ENCODE measurements around the gene SOD2.
A peak's percentile ranks its signal among the peaks of the same experiment; 100 is the strongest.
"Not testable (repeated sequence)": the region's sequence is repeated elsewhere in the genome, so short reads cannot be mapped to it uniquely, and the experiment has no call there.

The SOD2 gene

GRCh38 chr6:159688266-159688905, 4.7 kb downstream of the SOD2 start:
- no peak for DNase-seq
- in situ Hi-C loops (cut with HindIII; ENCODE audit: low pct_ligation_motif_present, low pct_unique_long_range_greater_than_20kb, low sequenced_read_pairs), result no loop called here

DNA sequence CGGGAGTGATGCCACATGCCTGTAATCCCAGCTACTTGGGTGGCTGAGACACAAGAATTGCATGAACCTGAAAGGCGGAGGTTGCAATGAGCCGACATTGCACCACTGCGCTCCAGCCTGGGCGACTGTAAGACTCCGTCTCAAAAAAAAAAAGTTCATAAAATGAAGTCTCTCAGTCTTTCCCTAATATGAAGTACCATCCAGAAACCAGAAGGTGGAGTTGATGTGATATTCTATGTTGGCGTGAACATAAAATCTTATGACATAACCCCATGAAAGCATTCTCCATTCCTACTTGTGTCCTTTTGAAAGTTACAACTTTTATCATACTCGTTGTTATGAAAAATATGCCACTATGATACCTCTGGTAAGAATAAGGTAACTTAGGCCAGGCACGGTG, 5.7 kb downstream of the SOD2 start:
- peak; percentile 17 for DNase-seq
- in situ Hi-C loops (cut with HindIII; ENCODE audit: low pct_ligation_motif_present, low pct_unique_long_range_greater_than_20kb, low sequenced_read_pairs), result no loop called here

DNA sequence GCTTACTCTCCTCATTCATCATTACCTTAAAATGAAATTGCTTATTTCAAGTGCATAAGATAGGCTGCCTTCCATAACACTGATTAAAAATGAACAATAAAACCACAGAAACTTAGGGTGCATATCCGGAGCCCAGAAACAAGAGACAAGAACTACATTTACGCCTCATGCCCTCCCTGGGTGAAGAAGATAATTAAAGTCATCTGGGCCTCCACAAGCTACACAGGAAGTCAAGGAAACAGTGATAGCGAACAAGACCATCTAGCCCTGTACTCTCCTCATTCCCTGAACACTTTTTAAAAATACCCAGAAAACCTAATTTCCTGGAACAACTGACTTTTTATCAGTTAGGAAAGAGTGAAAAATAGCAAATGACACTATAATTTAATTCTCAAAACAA, 6.3 kb downstream of the SOD2 start:
- no peak for DNase-seq
- in situ Hi-C loops (cut with HindIII; ENCODE audit: low pct_ligation_motif_present, low pct_unique_long_range_greater_than_20kb, low sequenced_read_pairs), result no loop called here

DNA sequence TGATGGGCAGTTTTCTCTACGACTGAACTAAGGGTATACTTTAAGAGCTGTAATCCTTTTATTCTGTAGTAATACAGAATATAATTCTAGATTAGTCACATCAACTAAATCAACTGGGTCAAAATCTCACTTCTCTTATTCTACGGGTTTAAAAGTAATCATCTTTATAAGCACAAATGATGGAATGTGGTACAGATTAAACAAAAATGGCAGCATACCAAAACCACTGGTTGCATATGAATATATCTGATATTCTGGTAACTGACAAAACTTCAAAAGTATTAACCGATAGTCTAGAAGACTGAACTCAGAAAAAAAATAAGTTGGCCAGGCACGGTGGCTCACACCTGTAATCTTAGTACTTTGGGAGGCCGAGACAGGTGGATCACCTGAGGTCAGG, 7.0 kb downstream of the SOD2 start:
- in situ Hi-C loops (cut with HindIII; ENCODE audit: low pct_ligation_motif_present, low pct_unique_long_range_greater_than_20kb, low sequenced_read_pairs), result no loop called here
- DNase-seq, result no peak

- in situ Hi-C loops (cut with HindIII; ENCODE audit: low pct_ligation_motif_present, low pct_unique_long_range_greater_than_20kb, low sequenced_read_pairs), result no loop called here
- no peak for DNase-seq
These were observed 9.1 kb downstream of the SOD2 start for GRCh38 chr6:159684013-159684304.

- DNase-seq, result no peak
- in situ Hi-C loops (cut with HindIII; ENCODE audit: low pct_ligation_motif_present, low pct_unique_long_range_greater_than_20kb, low sequenced_read_pairs), result no loop called here
These were observed 10.2 kb downstream of the SOD2 start for GRCh38 chr6:159682810-159683209.

- in situ Hi-C loops (cut with HindIII; ENCODE audit: low pct_ligation_motif_present, low pct_unique_long_range_greater_than_20kb, low sequenced_read_pairs), result no loop called here
- no peak for DNase-seq
These were observed 10.7 kb downstream of the SOD2 start for GRCh38 chr6:159682295-159682694.

GRCh38 chr6:159681191-159681880, 11.7 kb downstream of the SOD2 start:
- in situ Hi-C loops (cut with HindIII; ENCODE audit: low pct_ligation_motif_present, low pct_unique_long_range_greater_than_20kb, low sequenced_read_pairs), result no loop called here
- DNase-seq, result no peak

DNA sequence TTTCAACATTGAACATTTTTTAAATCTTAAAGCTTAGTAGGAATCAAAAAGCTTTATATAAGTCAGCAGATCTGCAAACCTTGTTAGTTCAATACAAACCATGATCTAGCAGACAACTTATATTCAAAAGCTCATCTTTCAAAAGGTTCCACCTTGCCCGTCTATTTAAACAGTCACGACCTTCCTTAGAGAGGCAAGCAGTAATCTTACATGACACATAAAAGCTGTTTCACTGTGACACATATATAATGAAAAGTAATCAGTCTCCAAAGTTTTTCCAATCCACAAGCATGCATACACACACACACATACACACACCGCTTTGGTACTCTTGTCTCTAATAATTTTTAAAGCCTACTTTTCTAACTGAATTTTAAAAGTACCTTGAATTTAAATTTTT, 12.9 kb downstream of the SOD2 start:
- in situ Hi-C loops (cut with HindIII; ENCODE audit: low pct_ligation_motif_present, low pct_unique_long_range_greater_than_20kb, low sequenced_read_pairs), result no loop called here
- no peak for DNase-seq

DNA sequence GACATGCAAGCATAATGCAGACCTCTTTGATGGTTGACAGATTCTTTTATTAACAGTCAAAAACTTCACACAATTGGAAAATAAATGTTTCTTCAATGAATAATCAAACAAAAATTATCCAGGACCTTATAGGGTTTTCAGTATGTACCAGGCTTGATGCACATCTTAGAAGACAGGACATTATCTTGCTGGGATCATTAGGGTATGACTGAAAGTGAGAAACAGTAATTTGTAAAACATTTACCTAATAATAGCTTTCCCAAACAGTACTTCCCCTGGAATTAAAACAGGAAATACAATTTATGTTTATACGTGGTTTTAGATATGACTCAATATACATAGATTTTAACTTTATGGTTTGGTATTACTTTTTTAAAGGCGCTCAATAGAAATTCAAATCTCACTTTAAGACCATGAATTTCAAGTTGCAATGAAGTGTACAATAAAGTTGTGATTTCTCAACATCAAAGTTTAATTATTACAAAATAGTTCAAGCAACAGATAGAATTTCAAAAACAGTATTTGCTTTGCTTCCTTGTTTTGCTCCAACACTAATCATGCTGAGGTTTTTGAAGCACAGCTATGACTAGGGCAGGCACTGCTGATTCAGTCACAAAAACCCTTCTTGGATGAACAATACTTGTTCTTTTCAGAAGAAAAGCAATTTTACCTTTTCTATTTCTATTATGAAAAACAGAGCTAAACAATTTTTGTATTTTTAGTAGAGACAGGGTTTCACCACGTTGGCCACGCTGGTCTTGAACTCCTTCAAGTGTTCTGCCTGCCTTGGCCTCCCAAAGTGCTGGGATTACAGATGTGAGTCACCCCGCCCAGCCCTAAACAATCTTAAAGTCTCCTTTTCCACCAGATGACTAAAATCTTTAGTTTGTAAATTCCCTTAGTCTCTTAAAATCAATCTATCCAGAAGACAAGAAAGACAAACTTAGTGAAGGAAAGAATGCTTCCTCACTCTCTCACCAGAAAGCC, 13.7 kb downstream of the SOD2 start:
- no peak for DNase-seq
- in situ Hi-C loops (cut with HindIII; ENCODE audit: low pct_ligation_motif_present, low pct_unique_long_range_greater_than_20kb, low sequenced_read_pairs), result no loop called here

DNA sequence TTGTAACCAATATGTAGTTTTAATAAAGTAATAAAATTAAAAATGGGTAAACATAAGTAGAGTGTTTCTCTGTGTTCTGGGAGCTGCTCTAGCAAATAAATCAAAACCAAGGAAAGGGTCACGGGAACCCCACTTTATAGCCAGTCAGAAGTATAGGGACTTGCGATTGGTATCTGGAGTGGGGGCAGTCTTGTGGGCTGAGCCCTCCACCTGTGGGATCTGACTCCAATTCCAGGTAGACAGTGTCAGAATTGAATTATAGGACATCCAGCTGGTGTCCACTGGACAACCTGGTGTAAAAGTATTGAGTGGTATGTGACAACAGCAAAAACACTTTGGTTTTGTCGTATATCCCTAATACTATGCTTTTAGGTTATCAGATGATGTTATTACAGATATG, 14.5 kb downstream of the SOD2 start:
- in situ Hi-C loops (cut with HindIII; ENCODE audit: low pct_ligation_motif_present, low pct_unique_long_range_greater_than_20kb, low sequenced_read_pairs), result no loop called here
- DNase-seq, result no peak

GRCh38 chr6:159677506-159678165, 15.4 kb downstream of the SOD2 start:
- in situ Hi-C loops (cut with HindIII; ENCODE audit: low pct_ligation_motif_present, low pct_unique_long_range_greater_than_20kb, low sequenced_read_pairs), result no loop called here
- no peak for DNase-seq

- in situ Hi-C loops (cut with HindIII; ENCODE audit: low pct_ligation_motif_present, low pct_unique_long_range_greater_than_20kb, low sequenced_read_pairs), result no loop called here
- no peak for DNase-seq
These were observed 16.0 kb downstream of the SOD2 start for GRCh38 chr6:159676890-159677505.

GRCh38 chr6:159676236-159676635, 16.8 kb downstream of the SOD2 start:
- DNase-seq; in situ Hi-C loops (cut with HindIII; ENCODE audit: low pct_ligation_motif_present, low pct_unique_long_range_greater_than_20kb, low sequenced_read_pairs): not testable (repeated sequence)

DNA sequence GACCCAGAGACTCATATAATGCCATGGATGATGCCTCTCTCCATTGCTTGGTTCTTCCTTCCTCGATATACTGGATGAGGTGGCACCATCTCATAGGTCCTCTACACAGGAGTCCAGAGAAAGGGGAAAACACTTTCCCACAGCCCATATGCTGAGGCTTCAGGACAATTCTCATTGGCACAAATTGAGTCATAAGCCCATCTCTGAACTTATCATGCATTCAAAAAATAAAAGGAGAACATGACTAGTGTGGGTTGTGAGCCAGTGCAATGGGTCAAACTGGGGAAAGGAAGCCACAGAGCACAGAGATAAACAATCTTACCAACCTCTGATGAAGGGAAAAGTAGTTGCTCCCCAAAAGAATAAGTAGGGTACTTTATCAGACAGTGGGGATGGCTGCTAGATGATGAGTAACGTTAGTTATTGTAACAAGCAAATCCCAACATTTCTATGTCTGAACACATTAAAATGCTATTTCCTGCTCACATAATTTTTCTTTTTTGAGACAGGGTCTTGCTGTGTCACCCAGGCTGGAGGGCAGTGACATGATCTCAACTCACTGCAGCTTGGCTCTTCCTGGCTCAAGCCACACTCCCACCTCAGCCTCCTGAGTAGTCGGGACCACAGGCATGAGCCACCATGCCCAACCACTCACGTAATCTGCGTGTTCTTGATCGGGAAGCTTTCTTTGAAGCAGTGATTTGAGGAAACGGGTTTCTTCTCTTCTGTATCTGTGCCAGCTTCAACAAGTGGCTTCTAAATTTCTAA, 27.0 kb downstream of the SOD2 start:
- no peak for DNase-seq
- in situ Hi-C loops (cut with HindIII; ENCODE audit: low pct_ligation_motif_present, low pct_unique_long_range_greater_than_20kb, low sequenced_read_pairs), result no loop called here

DNA sequence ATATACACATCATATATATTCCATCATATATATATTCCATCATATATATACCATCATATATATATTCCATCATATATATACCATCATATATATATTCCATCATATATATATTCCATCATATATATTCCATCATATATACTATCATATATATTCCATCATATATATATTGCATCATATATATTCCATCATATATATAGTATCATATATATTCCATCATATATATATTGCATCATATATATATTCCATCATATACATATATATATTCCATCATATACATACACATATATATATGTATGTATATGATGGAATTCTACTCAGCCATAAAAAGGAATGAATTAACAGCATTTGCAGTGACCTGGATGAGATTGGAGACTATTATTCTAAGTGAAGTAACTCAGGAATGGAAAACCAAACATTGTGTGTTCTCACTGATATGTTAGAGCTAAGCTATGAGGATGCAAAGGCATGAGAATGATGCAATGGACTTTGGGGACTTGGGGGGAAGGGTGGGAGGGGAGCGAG, 29.6 kb downstream of the SOD2 start:
- DNase-seq; in situ Hi-C loops (cut with HindIII; ENCODE audit: low pct_ligation_motif_present, low pct_unique_long_range_greater_than_20kb, low sequenced_read_pairs): not testable (repeated sequence)

DNA sequence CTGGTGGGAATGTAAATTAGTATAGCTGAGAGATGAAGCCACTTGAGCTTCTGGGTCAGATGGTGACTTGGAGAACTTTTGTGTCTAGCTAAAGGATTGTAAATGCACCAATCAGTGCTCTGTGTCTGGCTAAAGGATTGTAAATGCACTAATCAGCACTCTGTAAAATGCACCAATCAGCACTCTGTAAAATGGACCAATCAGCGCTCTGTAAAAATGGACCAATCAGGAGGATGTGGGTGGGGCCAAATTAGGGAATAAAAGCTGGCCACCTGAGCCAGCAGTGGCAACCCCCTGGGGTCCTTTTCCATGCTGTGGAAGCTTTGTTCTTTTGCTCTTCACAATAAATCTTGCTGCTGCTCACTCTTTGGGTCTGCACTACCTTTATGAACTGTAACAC, 31.1 kb downstream of the SOD2 start:
- in situ Hi-C loops (cut with HindIII; ENCODE audit: low pct_ligation_motif_present, low pct_unique_long_range_greater_than_20kb, low sequenced_read_pairs); DNase-seq: not testable (repeated sequence)
